ENCODE results near the gene KCNS3.

The KCNS3 gene

DNA sequence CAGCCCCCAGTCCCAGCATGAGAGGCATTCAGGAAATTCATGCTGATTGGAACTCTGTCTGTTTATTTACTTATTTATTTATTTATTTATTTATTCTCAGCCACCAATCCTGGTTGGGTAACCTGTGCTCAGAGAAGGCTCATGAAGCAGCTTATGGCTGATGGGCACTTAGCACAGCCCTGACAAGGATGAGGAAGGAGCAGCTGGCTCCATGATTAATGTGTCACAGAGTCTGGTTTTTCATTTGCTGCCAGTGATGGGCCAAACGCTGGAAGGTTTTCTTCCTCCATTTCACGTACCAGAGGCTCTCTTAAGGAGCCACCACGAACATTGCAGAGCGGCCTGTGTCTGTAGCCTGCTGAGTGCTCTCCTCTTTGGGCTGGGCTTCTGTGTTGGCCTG lies 28.3 kb upstream of the KCNS3 start:
- Histone ChIP-seq H3K27ac (replicated peaks) (no peak overlapping the region), H3K27me3 (ENCODE audit: insufficient read depth, poor library complexity, severe bottlenecking) (no peaks in the 10 kb centered on the region), H3K4me3 (replicated peaks; ENCODE audit: insufficient read depth, low read length) (no peak overlapping the region)
- TF ChIP-seq SPI1 (IDR thresholded peaks at IDR 0.05; ENCODE audit: borderline replicate concordance, low read depth) (no peak), POLR2AphosphoS5 (IDR thresholded peaks at IDR 0.05; ENCODE audit: low read depth) (no peak), GABPA (IDR thresholded peaks at IDR 0.05; ENCODE audit: low read depth) (no peak)
- TF ChIP-seq, protein P1, sequence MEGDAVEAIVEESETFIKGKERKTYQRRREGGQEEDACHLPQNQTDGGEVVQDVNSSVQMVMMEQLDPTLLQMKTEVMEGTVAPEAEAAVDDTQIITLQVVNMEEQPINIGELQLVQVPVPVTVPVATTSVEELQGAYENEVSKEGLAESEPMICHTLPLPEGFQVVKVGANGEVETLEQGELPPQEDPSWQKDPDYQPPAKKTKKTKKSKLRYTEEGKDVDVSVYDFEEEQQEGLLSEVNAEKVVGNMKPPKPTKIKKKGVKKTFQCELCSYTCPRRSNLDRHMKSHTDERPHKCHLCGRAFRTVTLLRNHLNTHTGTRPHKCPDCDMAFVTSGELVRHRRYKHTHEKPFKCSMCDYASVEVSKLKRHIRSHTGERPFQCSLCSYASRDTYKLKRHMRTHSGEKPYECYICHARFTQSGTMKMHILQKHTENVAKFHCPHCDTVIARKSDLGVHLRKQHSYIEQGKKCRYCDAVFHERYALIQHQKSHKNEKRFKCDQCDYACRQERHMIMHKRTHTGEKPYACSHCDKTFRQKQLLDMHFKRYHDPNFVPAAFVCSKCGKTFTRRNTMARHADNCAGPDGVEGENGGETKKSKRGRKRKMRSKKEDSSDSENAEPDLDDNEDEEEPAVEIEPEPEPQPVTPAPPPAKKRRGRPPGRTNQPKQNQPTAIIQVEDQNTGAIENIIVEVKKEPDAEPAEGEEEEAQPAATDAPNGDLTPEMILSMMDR (IDR thresholded peaks at IDR 0.05; ENCODE audit: insufficient read depth, low read length) = no peak
- TF ChIP-seq, protein P2, sequence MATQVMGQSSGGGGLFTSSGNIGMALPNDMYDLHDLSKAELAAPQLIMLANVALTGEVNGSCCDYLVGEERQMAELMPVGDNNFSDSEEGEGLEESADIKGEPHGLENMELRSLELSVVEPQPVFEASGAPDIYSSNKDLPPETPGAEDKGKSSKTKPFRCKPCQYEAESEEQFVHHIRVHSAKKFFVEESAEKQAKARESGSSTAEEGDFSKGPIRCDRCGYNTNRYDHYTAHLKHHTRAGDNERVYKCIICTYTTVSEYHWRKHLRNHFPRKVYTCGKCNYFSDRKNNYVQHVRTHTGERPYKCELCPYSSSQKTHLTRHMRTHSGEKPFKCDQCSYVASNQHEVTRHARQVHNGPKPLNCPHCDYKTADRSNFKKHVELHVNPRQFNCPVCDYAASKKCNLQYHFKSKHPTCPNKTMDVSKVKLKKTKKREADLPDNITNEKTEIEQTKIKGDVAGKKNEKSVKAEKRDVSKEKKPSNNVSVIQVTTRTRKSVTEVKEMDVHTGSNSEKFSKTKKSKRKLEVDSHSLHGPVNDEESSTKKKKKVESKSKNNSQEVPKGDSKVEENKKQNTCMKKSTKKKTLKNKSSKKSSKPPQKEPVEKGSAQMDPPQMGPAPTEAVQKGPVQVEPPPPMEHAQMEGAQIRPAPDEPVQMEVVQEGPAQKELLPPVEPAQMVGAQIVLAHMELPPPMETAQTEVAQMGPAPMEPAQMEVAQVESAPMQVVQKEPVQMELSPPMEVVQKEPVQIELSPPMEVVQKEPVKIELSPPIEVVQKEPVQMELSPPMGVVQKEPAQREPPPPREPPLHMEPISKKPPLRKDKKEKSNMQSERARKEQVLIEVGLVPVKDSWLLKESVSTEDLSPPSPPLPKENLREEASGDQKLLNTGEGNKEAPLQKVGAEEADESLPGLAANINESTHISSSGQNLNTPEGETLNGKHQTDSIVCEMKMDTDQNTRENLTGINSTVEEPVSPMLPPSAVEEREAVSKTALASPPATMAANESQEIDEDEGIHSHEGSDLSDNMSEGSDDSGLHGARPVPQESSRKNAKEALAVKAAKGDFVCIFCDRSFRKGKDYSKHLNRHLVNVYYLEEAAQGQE (IDR thresholded peaks at IDR 0.05; ENCODE audit: insufficient replicate concordance, low read depth) = no peak
- no peak for DNase-seq (ENCODE audit: low read depth in 1 of 2, low spot score in 1 of 2)

GRCh38 chr2:17851731-17852585 lies 26.5 kb upstream of the KCNS3 start:
- DNase-seq (ENCODE audit: low read depth in 1 of 2, low spot score in 1 of 2) = peak in 1 of 2 experiments; percentile 35
- no peak for TF ChIP-seq SPI1 (IDR thresholded peaks at IDR 0.05; ENCODE audit: borderline replicate concordance, low read depth)
- TF ChIP-seq, protein P1 (IDR thresholded peaks at IDR 0.05; ENCODE audit: insufficient read depth, low read length) = peak; percentile 78
- Histone ChIP-seq H3K4me3 (replicated peaks; ENCODE audit: insufficient read depth, low read length) (no peak overlapping the region), H3K27ac (replicated peaks) (no peak overlapping the region), H3K27me3 (ENCODE audit: insufficient read depth, poor library complexity, severe bottlenecking) (no peaks in the 10 kb centered on the region)

DNA sequence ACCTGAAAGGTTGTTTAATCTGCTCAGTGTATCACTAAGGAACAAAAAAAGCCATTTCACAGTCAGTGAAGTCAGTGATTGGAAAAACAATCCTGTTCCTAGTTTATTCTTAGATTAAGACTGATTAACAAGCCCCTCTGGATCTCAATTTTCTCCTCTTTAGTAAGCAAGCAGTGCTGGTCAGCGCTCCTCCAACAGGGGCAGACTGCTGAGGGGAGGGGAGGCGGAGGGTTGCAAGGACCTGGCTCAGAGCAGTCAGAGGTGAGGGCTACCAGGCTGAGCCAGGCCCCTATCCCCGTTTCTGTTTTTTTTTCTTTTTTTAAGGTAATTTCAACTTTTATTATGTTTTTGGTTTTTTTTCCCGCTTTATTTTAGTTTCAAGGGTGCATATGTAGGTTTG lies 24.7 kb upstream of the KCNS3 start:
- DNase-seq (ENCODE audit: low read depth in 1 of 2, low spot score in 1 of 2) = no peak
- Histone ChIP-seq H3K27ac (replicated peaks) (no peak overlapping the region), H3K4me3 (replicated peaks; ENCODE audit: insufficient read depth, low read length) (no peak overlapping the region), H3K27me3 (ENCODE audit: insufficient read depth, poor library complexity, severe bottlenecking) (no peaks in the 10 kb centered on the region)
- TF ChIP-seq, protein P2 (IDR thresholded peaks at IDR 0.05; ENCODE audit: insufficient replicate concordance, low read depth) = peak; percentile 13
- TF ChIP-seq, protein P1 (IDR thresholded peaks at IDR 0.05; ENCODE audit: insufficient read depth, low read length) = no peak

GRCh38 chr2:17857021-17857420 lies 21.4 kb upstream of the KCNS3 start:
- H3K4me3 ChIP-seq (replicated peaks; ENCODE audit: insufficient read depth, low read length) = no peak overlapping the region
- TF ChIP-seq SPI1 (IDR thresholded peaks at IDR 0.05; ENCODE audit: borderline replicate concordance, low read depth) (no peak), GABPA (IDR thresholded peaks at IDR 0.05; ENCODE audit: low read depth) (no peak), POLR2AphosphoS5 (IDR thresholded peaks at IDR 0.05; ENCODE audit: low read depth) (no peak)
- TF ChIP-seq, protein P1 (IDR thresholded peaks at IDR 0.05; ENCODE audit: insufficient read depth, low read length) = no peak
- TF ChIP-seq, protein P2 (IDR thresholded peaks at IDR 0.05; ENCODE audit: insufficient replicate concordance, low read depth) = no peak
- H3K27me3 ChIP-seq (ENCODE audit: insufficient read depth, poor library complexity, severe bottlenecking) = no peaks in the 10 kb centered on the region
- H3K27ac ChIP-seq (replicated peaks) = no peak overlapping the region
- no peak for DNase-seq (ENCODE audit: low read depth in 1 of 2, low spot score in 1 of 2)

Data from HL-60 (cell line).